Endothelial cell of umbilical vein (primary cell): ENCODE measurements around the gene TPD52L3. TPM values are rescaled to one million over a fixed set of nuclear protein-coding genes. Genes with fewer than 3 reads are reported as not detected.

ENCODE experiments used
- BruUV-seq: library from RNA; stranded (reverse); fragments of 400-500 nt; replicated peaks from 2 replicates; lab custom pipeline; 2021; lab: Mats Ljungman, UMichigan
- CTCF ChIA-PET: fragments of 300-600, 350-600 bp; sonication (Branson Sonifier 250); formaldehyde crosslinking; loops from one replicate; lab custom pipeline; 2021; ENCODE audit warnings: antibody characterized with exemption, inconsistent platforms; lab: Charles Lee
- POLR2A ChIA-PET: fragments of 300-600, 350-600 bp; sonication (Branson Sonifier 250); formaldehyde crosslinking; loops from one replicate; lab custom pipeline; 2021; ENCODE audit warnings: antibody characterized with exemption, inconsistent platforms; lab: Charles Lee
- DNase-seq: peaks from one replicate; pipeline ENCODE4 v3.0.0-alpha.2; 2011; ENCODE audit warnings: low read depth, low spot score
- FAIRE-seq: peaks from 2 replicates; lab custom pipeline; 2011; peaks lifted over from hg19 to GRCh38; lab: Jason Lieb, UNC
- H2AFZ ChIP-seq: 2 replicates; pipeline ENCODE4 v1.6.0; 2012; ENCODE audit warnings: low read depth, low read length, control low read depth, inconsistent platforms
- H3K27ac ChIP-seq: 2 replicates; pipeline ENCODE4 v1.5.1; 2011; ENCODE audit warnings: low read depth, mild to moderate bottlenecking, control low read depth, low read length, moderate library complexity; ENCODE audit not compliant: insufficient read depth
- H3K27me3 ChIP-seq, 2 experiments: 2 replicates each; pipeline versions ENCODE4 v1.6.0 to v1.6.1; 2011; ENCODE audit warnings: low read length in 2 of 2, mixed read lengths in 1 of 2; ENCODE audit not compliant: control insufficient read depth in 2 of 2, insufficient read depth in 2 of 2
- H3K36me3 ChIP-seq, 2 experiments: 2 replicates in 1 of 2; 3 replicates in 1 of 2; pipeline ENCODE4 v1.5.1; 2011; ENCODE audit warnings: low read length in 2 of 2, mild to moderate bottlenecking in 1 of 2, moderate library complexity in 1 of 2; ENCODE audit not compliant: control insufficient read depth in 2 of 2, insufficient read depth in 2 of 2; ENCODE audit errors: extremely low read depth in 1 of 2
- H3K4me1 ChIP-seq: 3 replicates; pipeline ENCODE4 v1.5.1; 2011; ENCODE audit warnings: mild to moderate bottlenecking, low read length; ENCODE audit not compliant: control insufficient read depth, insufficient read depth; ENCODE audit errors: extremely low read depth
- H3K4me2 ChIP-seq: 2 replicates; pipeline ENCODE4 v1.6.1; 2011; ENCODE audit warnings: low read length, control low read depth, mixed read lengths; ENCODE audit not compliant: insufficient read depth
- H3K4me3 ChIP-seq, 3 experiments: fragments of 200-600 bp in 1 of 3; sonication (generic), shearing (Covaris generic) in 1 of 3; replicated peaks in 1 of 3; 2 replicates each; pipeline ENCODE4 v1.5.1; 2011 to 2016; ENCODE audit warnings: control low read depth in 3 of 3, low read length in 3 of 3, mild to moderate bottlenecking in 2 of 3, inconsistent platforms in 1 of 3, low read depth in 1 of 3, moderate library complexity in 1 of 3; ENCODE audit not compliant: insufficient read depth in 1 of 3
- H3K79me2 ChIP-seq: 2 replicates; pipeline ENCODE4 v1.6.0; 2012; ENCODE audit warnings: low read length, inconsistent platforms; ENCODE audit not compliant: control insufficient read depth, insufficient read depth
- H3K9ac ChIP-seq: replicated peaks from 2 replicates; pipeline ENCODE3; 2011; ENCODE audit warnings: low read length, control low read depth; ENCODE audit not compliant: insufficient read depth; ENCODE audit errors: extremely low read depth
- H3K9me1 ChIP-seq: replicated peaks from 3 replicates; pipeline ENCODE4 v1.6.0; 2011; ENCODE audit warnings: mild to moderate bottlenecking, low read length; ENCODE audit not compliant: control insufficient read depth, insufficient read depth; ENCODE audit errors: extremely low read depth
- H3K9me3 ChIP-seq: replicated peaks from 2 replicates; pipeline ENCODE4 v1.5.1; 2012; ENCODE audit warnings: low read length, inconsistent platforms; ENCODE audit not compliant: control insufficient read depth, insufficient read depth
- H4K20me1 ChIP-seq: replicated peaks from 2 replicates; pipeline ENCODE3; 2011; ENCODE audit warnings: mild to moderate bottlenecking, low read length; ENCODE audit not compliant: control insufficient read depth, insufficient read depth; ENCODE audit errors: extremely low read depth
- CTCF ChIP-seq, 2 donors: IDR thresholded peaks; 1 replicate in 1 of 2; 2 replicates in 1 of 2; pipeline ENCODE4 v1.5.1; 2011; ENCODE audit warnings: low read length in 2 of 2, mild to moderate bottlenecking in 2 of 2, moderate library complexity in 2 of 2, control low read depth in 1 of 2, inconsistent platforms in 1 of 2, low read depth in 1 of 2; ENCODE audit not compliant: insufficient read depth in 1 of 2; ENCODE audit errors: extremely low read depth in 1 of 2
- EZH2 ChIP-seq: IDR thresholded peaks from 2 replicates; pipeline ENCODE4 v1.6.1; 2012; ENCODE audit warnings: borderline replicate concordance, low read depth, mild to moderate bottlenecking, moderate library complexity, low read length, inconsistent platforms; ENCODE audit not compliant: severe bottlenecking
- FOS ChIP-seq: IDR thresholded peaks from 2 replicates; pipeline ENCODE4 v1.6.1; 2011; ENCODE audit warnings: mild to moderate bottlenecking, low read length, moderate library complexity, borderline replicate concordance; ENCODE audit not compliant: insufficient read depth
- GATA2 ChIP-seq: IDR thresholded peaks from 2 replicates; pipeline ENCODE4 v1.7.0; 2011; ENCODE audit warnings: low read depth, mild to moderate bottlenecking, moderate library complexity, mixed read lengths, low read length; ENCODE audit not compliant: insufficient read length, insufficient read depth
- JUN ChIP-seq: IDR thresholded peaks from 2 replicates; pipeline ENCODE4 v1.6.1; 2011; ENCODE audit warnings: borderline replicate concordance, low read depth; ENCODE audit not compliant: insufficient read length, insufficient read depth
- MAX ChIP-seq: IDR thresholded peaks from 2 replicates; pipeline ENCODE4 v1.6.1; 2011; ENCODE audit not compliant: insufficient read depth, insufficient read length
- MYC ChIP-seq: IDR thresholded peaks from one replicate; pipeline ENCODE4 v1.6.1; 2011; ENCODE audit warnings: mild to moderate bottlenecking, low read depth, low read length
- POLR2A ChIP-seq: IDR thresholded peaks from 2 replicates; pipeline ENCODE4 v1.6.1; 2012; ENCODE audit warnings: low read depth, mild to moderate bottlenecking, control low read depth, low read length
- POLR2AphosphoS5 ChIP-seq: IDR thresholded peaks from 2 replicates; pipeline ENCODE4 v1.6.1; 2012; ENCODE audit warnings: low read depth, mild to moderate bottlenecking, control low read depth, low read length, moderate library complexity; ENCODE audit not compliant: insufficient read depth
- dilution Hi-C: fragments of 300-500 bp; cut with MboI; formaldehyde crosslinking; loops from one replicate; pipeline ENCODE4 v1.15.0; 2019; ENCODE audit warnings: low sequenced_read_pairs; ENCODE audit not compliant: extremely low pct_ligation_motif_present
- intact Hi-C: fragments of 100-400 bp; cut with micrococcal nuclease; formaldehyde crosslinking; loops from one replicate; pipeline ENCODE4 v1.10.0; 2022
- polyA plus RNA-seq, 4 experiments: library from polyadenylated mRNA; depleted of rRNA in 3 of 4; stranded (reverse) in 3 of 4; unstranded in 1 of 4; fragments of >200 nt; gene quantifications; 2 replicates each; pipeline versions ENCODE4 v1.2.1 to v1.2.3, GENCODE V29; 2011 to 2012; ENCODE audit warnings: missing spikeins in 1 of 4
- total RNA-seq: library from RNA; stranded (reverse); gene quantifications from 2 replicates; pipeline ENCODE4 v1.2.3, GENCODE V29; 2021

Gene TPD52L3
- total and polyA plus RNA-seq, 2 donors (not counting 3 experiments of a cell fraction or from before 2014, with no cell fraction given) = not detected

- FAIRE-seq = no peak
- CTCF ChIA-PET = interaction anchor here (1.3 kb wide), 1 partner anchor 10 kb away, joined by 3 read pairs; no protein-coding TSS in a partner anchor
Observed at GRCh38 chr9:6302417-6302816, 25.8 kb upstream of the TPD52L3 start.

More at GRCh38 chr9:6302417-6302816, 25.8 kb upstream of the TPD52L3 start:
- no peaks in the 10 kb centered on the region for H3K27me3 ChIP-seq
- no peak overlapping the region for H3K4me3 ChIP-seq
- no peak for TF ChIP-seq POLR2AphosphoS5
- TF ChIP-seq CTCF (IDR thresholded peaks at IDR 0.05; ENCODE audit: extremely low read depth in 1 of 2, insufficient read depth in 1 of 2, low read depth in 1 of 2, low read length in 2 of 2) = no peak
- no peak for TF ChIP-seq MAX
- no peak for TF ChIP-seq GATA2
- no peak for TF ChIP-seq POLR2A
- TF ChIP-seq FOS = no peak
- TF ChIP-seq MYC = no peak
- TF ChIP-seq JUN = no peak
- no peak for TF ChIP-seq EZH2
- DNase-seq = peak; percentile 40
- H4K20me1 ChIP-seq = no peaks in the 10 kb centered on the region
- H3K9me1 ChIP-seq = no peaks in the 10 kb centered on the region
- H2AFZ ChIP-seq = no peak overlapping the region
- intact Hi-C loops (no loop called here), dilution Hi-C loops (no loop called here)
- H3K36me3 ChIP-seq = no peaks in the 10 kb centered on the region
- H3K9me3 ChIP-seq = no peaks in the 10 kb centered on the region
- no peaks in the 10 kb centered on the region for H3K79me2 ChIP-seq
- POLR2A ChIA-PET = no interaction called here
- BruUV-seq = no TSS peak
- H3K4me2 ChIP-seq = no peak overlapping the region
- no peaks in the 10 kb centered on the region for H3K4me1 ChIP-seq
- H3K9ac ChIP-seq = no peak overlapping the region
- no peak overlapping the region for H3K27ac ChIP-seq
